HG03460 (cell line): ENCODE measurements around the gene NPL.

ENCODE experiments used
- ATAC-seq: cut with Tn5 transposase; IDR thresholded peaks from one replicate; pipeline ENCODE4 v1.9.1; 2021; ENCODE audit not compliant: unreplicated experiment

Gene NPL

DNA sequence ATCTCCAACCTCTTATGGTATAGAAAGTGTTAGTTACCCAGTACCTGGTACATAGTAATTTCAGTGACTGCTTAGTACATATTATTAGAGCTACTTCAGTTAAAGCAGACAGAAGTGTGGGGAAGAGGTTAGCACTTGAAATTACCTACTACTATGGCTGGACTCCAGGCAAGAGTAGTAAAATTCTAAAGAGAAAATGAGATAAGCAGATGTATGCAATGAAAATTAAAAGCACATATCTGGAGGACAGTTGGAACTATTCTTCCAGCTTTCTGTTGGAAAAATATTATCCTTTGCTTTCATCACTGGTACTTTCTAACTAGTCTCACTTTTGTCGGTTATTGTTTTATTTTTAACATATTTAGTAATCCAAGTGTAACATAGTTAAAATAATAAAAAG is 73.3 kb downstream of the NPL start:
- ATAC-seq: no peak

DNA sequence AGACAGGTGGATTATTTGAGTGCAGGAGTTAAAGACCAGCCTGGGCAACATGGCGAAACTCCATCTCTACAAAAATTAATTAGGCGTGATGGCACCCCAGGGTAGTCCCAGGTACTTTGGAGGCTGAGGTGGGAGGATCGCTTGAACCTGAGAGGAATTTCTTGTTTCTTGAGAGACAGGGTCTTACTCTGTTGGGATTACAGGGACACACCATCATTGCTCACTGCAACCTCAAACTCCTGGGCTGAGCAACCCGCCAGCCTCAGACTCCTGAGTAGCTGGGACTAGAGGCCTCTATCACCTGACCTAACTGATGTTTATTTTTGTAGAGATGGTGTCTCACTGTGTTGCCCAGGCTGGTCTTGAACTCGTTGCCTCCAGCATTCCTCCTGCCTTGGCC is 74.4 kb downstream of the NPL start:
- ATAC-seq: no peak

DNA sequence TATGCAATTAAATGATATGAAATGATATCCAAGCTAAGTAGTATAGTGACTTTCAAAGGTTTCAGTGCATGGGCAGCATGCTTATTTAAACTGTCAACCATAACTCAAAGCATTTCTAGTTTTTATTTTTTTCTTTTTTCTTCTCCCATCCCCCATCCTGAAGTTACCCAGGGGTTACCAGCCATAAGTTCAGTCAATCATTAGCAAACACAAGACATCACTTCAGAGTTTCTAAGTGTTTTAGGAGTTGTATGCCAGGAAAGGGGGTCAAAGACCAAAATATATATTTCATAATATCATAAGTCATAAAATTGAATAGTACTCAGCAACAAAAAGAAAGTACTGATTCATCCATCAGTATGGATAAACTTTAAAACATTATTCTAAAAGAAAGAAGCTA is 78.3 kb downstream of the NPL start:
- no peak for ATAC-seq

GRCh38 chr1:182869241-182869666 is 79.7 kb downstream of the NPL start:
- ATAC-seq: no peak

DNA sequence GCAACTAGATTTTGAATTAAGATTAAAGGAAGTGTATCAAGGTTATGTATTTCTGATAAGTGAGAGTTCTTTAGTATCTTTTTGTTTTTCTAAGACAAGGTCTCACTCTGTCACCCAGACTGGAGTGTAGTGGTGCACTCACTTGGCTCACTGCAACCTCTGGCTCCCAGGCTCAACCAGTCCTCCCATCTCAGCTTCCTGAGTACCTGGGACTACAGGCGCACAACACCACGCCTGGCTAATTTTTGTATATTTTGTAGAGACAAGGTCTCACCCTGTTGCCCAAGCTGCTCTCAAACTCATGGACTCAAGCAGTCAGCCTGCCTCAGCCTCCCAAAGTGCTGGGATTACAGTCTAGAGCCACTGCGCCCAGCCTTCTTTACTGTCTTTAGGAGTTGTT is 83.3 kb downstream of the NPL start:
- ATAC-seq: no peak

DNA sequence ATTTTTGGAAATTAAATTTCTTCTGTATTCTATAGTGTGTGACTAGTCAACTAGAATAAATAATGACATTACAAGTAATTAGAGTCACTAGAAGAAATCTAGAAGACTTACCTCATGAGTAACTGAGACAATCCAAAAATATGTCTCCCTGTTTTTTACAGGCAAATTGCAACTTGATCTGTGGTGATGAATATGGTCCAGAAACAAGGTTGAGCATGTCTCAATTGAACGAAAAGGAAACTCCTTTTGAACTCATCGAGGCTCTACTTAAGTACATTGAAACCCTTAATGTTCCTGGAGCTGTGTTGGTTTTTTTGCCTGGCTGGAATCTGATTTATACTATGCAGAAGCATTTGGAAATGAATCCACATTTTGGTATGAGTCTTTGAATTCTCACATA is 86.3 kb downstream of the NPL start:
- ATAC-seq: no peak

- no peak for ATAC-seq
These were observed 87.8 kb downstream of the NPL start for GRCh38 chr1:182877331-182877730.

DNA sequence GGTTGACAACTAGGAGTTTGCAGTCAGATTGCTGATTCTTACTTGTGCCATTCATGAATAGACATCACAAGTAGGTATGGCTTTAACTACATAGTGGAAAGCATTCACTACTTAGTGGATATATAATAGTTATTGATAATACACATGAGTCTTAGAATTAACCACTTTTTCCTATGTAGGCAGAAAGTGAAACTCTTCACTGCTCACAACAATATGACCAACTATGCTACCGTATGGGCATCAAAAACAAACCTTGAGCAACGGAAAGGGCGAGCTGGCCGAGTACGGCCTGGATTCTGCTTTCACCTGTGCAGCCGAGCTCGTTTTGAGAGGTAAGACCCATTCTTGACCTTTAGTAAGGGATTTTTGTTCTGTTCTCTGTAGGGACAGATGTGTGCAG is 88.3 kb downstream of the NPL start:
- no peak for ATAC-seq
